Fibroblast of mammary gland (primary cell): ENCODE measurements around the gene LRIT1.

Experiments
- DNase-seq: peaks from one replicate; pipeline ENCODE4 v3.0.0-alpha.2; 2010; ENCODE audit warnings: low read depth
- H3K4me3 ChIP-seq: 2 replicates; pipeline ENCODE4 v1.5.1; 2011; ENCODE audit warnings: low read depth, mild to moderate bottlenecking, low read length, moderate library complexity; ENCODE audit not compliant: control insufficient read depth
- TF ChIP-seq, protein P1 (sequence below): conservative IDR thresholded peaks from 2 replicates; pipeline ENCODE4 v1.5.1; 2011; ENCODE audit warnings: low read depth, low read length, inconsistent platforms; ENCODE audit not compliant: control insufficient read depth, insufficient read depth

LRIT1 gene

DNA sequence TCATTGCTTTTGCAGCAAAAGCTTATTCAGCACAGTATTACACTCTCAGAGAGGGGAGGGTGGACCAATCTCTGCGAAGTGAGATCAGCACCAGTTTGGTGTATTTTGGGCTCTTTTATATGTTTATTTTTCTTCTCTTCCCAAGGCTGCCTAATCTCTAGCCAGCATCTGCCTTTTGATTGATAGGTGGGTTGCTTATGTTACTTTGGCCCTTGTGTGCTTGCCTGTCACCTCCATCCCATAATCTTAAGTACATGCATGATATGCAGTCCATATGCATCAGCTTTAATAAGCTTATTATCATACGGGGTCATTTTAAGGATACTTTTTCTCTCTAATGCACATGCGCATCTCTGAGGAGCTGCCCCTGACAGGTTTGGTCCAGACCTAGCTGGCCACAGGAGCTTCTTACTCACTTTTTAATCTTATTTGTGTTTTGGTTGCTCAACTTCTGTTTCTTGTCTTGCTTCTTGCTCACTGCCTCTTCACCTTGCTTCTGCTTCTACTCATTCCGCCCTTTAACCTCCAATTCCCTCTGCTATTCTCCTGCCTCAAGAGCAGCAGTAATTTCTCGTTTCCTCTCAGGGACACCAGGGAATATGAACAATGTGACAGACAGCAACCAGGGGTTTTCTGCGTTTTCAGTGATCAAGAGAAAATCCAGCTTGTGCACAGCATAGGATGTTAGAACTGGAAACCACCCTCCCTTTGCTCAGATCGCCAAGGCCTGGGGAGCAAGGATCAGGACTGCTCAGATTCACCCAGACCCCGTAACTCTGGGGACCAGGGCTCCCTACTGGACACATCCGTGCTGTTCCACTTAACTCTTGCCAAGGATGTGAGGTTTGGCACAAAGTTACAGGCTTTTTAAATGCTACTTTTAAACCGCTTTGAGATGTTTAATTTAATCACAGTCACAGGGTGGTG lies 13.5 kb upstream of the LRIT1 start:
- no peak overlapping the region for H3K4me3 ChIP-seq

DNA sequence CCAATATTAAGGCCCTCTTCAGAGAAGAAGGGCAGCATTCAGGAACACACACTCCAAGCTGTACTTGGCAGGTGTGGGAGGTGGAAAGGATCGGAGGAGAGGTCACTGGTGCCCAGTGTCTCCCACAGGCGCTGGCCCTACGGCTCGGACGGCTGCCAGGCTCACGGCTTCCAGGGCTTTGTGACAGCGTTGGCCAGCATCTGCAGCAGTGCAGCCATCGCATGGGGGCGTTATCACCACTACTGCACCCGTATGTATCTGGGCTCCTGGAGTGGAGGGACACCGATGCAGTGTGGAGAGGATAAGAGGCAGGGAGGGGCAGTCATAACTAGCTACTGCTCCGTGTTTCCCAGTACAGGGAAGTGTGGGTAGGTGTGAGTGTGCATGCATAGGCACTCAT lies 7.4 kb upstream of the LRIT1 start:
- no peak overlapping the region for H3K4me3 ChIP-seq
- no peak for DNase-seq
- TF ChIP-seq, protein P1, sequence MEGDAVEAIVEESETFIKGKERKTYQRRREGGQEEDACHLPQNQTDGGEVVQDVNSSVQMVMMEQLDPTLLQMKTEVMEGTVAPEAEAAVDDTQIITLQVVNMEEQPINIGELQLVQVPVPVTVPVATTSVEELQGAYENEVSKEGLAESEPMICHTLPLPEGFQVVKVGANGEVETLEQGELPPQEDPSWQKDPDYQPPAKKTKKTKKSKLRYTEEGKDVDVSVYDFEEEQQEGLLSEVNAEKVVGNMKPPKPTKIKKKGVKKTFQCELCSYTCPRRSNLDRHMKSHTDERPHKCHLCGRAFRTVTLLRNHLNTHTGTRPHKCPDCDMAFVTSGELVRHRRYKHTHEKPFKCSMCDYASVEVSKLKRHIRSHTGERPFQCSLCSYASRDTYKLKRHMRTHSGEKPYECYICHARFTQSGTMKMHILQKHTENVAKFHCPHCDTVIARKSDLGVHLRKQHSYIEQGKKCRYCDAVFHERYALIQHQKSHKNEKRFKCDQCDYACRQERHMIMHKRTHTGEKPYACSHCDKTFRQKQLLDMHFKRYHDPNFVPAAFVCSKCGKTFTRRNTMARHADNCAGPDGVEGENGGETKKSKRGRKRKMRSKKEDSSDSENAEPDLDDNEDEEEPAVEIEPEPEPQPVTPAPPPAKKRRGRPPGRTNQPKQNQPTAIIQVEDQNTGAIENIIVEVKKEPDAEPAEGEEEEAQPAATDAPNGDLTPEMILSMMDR, result no peak

More for the DNA sequence above, 13.5 kb upstream of the LRIT1 start:
- DNase-seq, result no peak
- TF ChIP-seq, protein P1, result no peak

DNA sequence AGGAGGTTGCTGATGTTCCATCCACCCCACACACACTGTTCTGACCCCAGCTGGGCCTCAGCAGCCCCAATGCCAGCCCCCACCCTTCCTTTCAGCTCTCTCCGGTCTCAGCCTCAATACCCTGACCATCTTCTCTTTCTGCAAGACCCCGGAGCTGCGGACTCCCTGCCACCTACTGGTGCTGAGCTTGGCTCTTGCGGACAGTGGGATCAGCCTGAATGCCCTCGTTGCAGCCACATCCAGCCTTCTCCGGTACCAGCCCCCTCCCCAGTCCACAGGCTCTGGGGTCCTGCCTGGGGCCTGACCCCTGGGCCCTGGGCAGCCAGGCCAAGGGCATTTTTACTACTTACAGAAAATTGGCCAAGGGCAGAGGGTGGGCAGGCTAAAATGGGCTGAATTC lies 6.2 kb upstream of the LRIT1 start:
- H3K4me3 ChIP-seq, result no peak overlapping the region
- TF ChIP-seq, protein P1, result no peak
- DNase-seq, result no peak

DNA sequence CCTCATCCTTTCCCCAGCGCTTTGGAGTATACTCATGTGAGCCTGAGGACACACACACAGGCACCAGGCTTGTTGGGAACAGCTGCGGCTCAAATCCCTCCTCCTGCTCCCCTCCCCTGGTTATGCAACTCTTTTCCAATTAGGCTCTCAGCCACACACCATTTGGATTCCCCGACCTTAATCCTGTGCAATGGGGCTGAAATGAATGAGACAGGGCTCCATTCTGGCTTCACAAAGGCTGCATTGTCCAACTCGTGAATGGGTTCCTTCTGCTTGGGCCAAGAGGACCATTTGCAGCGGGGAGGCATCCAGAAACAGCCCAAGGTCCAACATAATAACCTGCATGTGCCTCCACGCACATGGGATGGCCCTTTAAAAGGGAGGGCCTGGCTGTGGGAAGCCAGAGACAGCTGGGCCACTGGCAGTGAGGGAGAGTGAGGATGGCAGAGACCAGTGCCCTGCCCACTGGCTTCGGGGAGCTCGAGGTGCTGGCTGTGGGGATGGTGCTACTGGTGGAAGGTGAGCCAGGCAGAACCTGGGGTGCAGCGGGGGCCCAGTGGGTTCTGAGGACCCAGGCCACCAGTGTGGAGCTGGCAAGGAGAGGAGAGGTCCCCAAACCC lies 3.4 kb upstream of the LRIT1 start, which contains the start of gene RGR:
Gene RGR (plus strand): TSS at position 403 of the 620 bp plus-strand sequence. CDS start 38 bp downstream, at position 441.
- DNase-seq, result no peak
- no peak within 1 kb of the TSS for H3K4me3 ChIP-seq
- TF ChIP-seq, protein P1, result no peak

DNA sequence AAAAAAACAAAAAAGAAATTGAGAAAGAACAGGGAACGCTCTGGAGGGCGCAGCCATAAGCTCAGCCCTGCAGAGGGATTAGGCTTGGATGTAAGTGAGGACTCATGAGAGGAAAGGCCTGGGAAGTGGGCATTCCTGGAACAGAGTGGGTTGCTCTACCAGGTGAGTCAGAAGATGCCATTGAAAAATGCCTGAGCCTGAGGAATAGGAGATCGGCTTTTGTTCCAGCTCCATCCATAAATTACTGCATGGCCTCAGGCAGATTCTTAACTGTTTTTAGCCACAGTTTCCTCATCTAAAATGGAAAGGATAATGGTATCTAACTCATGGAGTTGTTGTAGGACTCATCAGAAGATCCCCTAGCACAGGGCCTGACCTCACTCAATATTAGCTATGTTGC lies 2.4 kb upstream of the LRIT1 start:
- TF ChIP-seq, protein P1, result no peak
- no peak overlapping the region for H3K4me3 ChIP-seq
- DNase-seq, result no peak

DNA sequence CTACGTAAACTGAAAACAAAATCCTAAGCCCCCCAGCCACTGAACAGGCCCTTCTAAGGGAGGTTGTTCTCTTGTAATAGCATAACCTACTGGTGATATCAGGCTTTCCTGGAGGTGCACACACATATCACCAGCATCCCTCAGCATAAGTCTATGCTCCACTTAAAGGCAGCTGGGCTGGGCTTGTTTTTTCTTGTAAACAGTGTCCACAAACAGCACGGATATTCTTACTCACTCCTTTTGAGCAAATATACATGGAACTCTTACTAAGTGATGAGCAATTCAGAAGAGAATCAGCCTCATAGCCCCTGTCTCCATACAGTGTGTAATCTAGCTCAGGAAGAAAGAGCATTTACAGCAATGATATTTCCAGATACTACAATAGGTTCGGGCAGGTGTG lies 2.4 kb downstream of the LRIT1 start:
- DNase-seq, result no peak
- H3K4me3 ChIP-seq, result no peak overlapping the region
- TF ChIP-seq, protein P1, result no peak
